Sigmoid colon (tissue), 7 donors: ENCODE results near the gene CRB2. TPM values are rescaled to one million over a fixed set of nuclear protein-coding genes. Genes with fewer than 3 reads are reported as not detected.

Source experiments
- DNase-seq: peaks from one replicate; pipeline ENCODE4 v3.0.0-alpha.2; 2019
- H3K27ac ChIP-seq, 4 donors: fragments of 200-600 bp; sonication (generic); one replicate each; pipeline ENCODE4 v1.5.1; 2016 to 2019; ENCODE audit warnings: mild to moderate bottlenecking in 1 of 4
- H3K27me3 ChIP-seq, 3 donors: fragments of 200-600 bp; sonication (generic); one replicate each; pipeline ENCODE4 v1.5.1; 2019; ENCODE audit warnings: mild to moderate bottlenecking in 1 of 3
- H3K36me3 ChIP-seq, 4 donors: fragments of 200-600 bp; sonication (generic); one replicate each; pipeline ENCODE4 v1.5.1; 2016 to 2019
- H3K4me1 ChIP-seq, 4 donors: fragments of 200-600 bp; sonication (generic); one replicate each; pipeline ENCODE4 v1.5.1; 2017 to 2019
- H3K4me3 ChIP-seq, 4 donors: fragments of 200-600 bp; sonication (generic); one replicate each; pipeline ENCODE4 v1.5.1; 2017 to 2019; ENCODE audit warnings: mild to moderate bottlenecking in 2 of 4, moderate library complexity in 1 of 4
- H3K9me3 ChIP-seq, 4 donors: fragments of 200-600 bp in 3 of 4; sonication (generic) in 3 of 4; one replicate each; pipeline versions ENCODE4 v1.5.1 to v1.6.1; 2013 to 2019
- EP300 ChIP-seq, 4 donors: sonication (generic); formaldehyde crosslinking; IDR thresholded peaks; one replicate each; pipeline ENCODE4 v1.6.1; 2017; ENCODE audit warnings: antibody characterized with exemption in 4 of 4
- POLR2A ChIP-seq, 2 donors: fragments of 450-650 bp; IDR thresholded peaks; one replicate each; pipeline ENCODE4 v1.6.1; 2016; ENCODE audit warnings: antibody characterized with exemption in 2 of 2, mild to moderate bottlenecking in 2 of 2, moderate library complexity in 2 of 2
- POLR2AphosphoS5 ChIP-seq, 4 donors: sonication (generic); formaldehyde crosslinking; IDR thresholded peaks; one replicate each; pipeline ENCODE4 v1.6.1; 2017; ENCODE audit warnings: antibody characterized with exemption in 4 of 4
- WGBS, 2 donors: extraction: QIAGEN DNeasy Blood & Tissue Kit; methylation state at CpG; one replicate each; pipeline ENCODE4 v1.1.7; 2013; 5-methylcytosine and 5-hydroxymethylcytosine counted together
- intact Hi-C: fragments of 100-400 bp; cut with DNase I; formaldehyde crosslinking; loops from one replicate; pipeline ENCODE4 v1.15.1; 2023
- polyA plus RNA-seq, 3 donors: library from polyadenylated mRNA; stranded (reverse); fragments of 200-250 nt; gene quantifications; one replicate each; pipeline ENCODE4 v1.2.3, GENCODE V29; 2013
- total RNA-seq, 4 donors: library from RNA; depleted of rRNA; stranded (reverse); fragments of >200 nt; gene quantifications; one replicate each; pipeline ENCODE4 v1.1.0, GENCODE V29; 2016
- TF ChIP-seq, protein P1 (sequence below), 4 experiments: fragments of 450-650 bp in 3 of 4; fragments of 200-600 bp in 1 of 4; IDR thresholded peaks; one replicate each; pipeline ENCODE4 v1.5.1; 2016 to 2019; ENCODE audit warnings: antibody characterized with exemption in 4 of 4, mild to moderate bottlenecking in 3 of 4, moderate library complexity in 2 of 4
- donor health status: healthy with polysubstance abuse.
- donor health status: Bipolar disorder and iron deficiency.
- donor health status: healthy.

Gene CRB2
- total and polyA plus RNA-seq, 7 donors = 0.14 to 0.79 (median 0.40) TPM; not detected in 3

- DNase-seq = no peak
- WGBS, 2 donors = 83 to 84% methylated on average over 11 of the region's 11 CpGs
- H3K27me3 ChIP-seq = peaks cover 0 to 2% (median 0%) of the 10 kb centered on the region in 3 donors
- no peak overlapping the region for H3K27ac ChIP-seq
- peaks cover 0 to 26% (median 13%) of the 10 kb centered on the region in 4 donors for H3K4me1 ChIP-seq
- TF ChIP-seq, protein P1, sequence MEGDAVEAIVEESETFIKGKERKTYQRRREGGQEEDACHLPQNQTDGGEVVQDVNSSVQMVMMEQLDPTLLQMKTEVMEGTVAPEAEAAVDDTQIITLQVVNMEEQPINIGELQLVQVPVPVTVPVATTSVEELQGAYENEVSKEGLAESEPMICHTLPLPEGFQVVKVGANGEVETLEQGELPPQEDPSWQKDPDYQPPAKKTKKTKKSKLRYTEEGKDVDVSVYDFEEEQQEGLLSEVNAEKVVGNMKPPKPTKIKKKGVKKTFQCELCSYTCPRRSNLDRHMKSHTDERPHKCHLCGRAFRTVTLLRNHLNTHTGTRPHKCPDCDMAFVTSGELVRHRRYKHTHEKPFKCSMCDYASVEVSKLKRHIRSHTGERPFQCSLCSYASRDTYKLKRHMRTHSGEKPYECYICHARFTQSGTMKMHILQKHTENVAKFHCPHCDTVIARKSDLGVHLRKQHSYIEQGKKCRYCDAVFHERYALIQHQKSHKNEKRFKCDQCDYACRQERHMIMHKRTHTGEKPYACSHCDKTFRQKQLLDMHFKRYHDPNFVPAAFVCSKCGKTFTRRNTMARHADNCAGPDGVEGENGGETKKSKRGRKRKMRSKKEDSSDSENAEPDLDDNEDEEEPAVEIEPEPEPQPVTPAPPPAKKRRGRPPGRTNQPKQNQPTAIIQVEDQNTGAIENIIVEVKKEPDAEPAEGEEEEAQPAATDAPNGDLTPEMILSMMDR (IDR thresholded peaks at IDR 0.05) = no peak
- TF ChIP-seq POLR2AphosphoS5 (IDR thresholded peaks at IDR 0.05) = no peak
- no peak for TF ChIP-seq EP300 (IDR thresholded peaks at IDR 0.05)
- TF ChIP-seq POLR2A (IDR thresholded peaks at IDR 0.05) = no peak
- no peaks in the 10 kb centered on the region for H3K9me3 ChIP-seq
- H3K4me3 ChIP-seq = no peak overlapping the region
- intact Hi-C loops = no loop called here
- no peaks in the 10 kb centered on the region for H3K36me3 ChIP-seq
Observed at GRCh38 chr9:123361731-123362510, 5.9 kb downstream of the CRB2 start.

DNA sequence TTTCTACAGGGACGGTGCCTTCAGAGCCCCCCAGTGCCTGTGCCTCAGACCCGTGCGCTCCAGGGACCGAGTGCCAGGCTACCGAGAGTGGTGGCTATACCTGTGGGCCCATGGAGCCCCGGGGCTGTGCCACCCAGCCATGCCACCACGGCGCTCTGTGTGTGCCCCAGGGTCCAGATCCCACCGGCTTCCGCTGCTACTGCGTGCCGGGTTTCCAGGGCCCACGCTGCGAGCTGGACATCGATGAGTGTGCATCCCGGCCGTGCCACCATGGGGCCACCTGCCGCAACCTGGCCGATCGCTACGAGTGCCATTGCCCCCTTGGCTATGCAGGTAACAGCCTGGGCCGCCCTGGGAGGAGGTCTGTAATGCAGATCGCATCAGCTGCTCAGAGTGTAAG, 6.9 kb downstream of the CRB2 start:
- Histone ChIP-seq H3K36me3 (no peaks in the 10 kb centered on the region), H3K27ac (no peak overlapping the region), H3K9me3 (no peaks in the 10 kb centered on the region), H3K4me1 (peaks cover 0 to 26% (median 14%) of the 10 kb centered on the region in 4 donors), H3K27me3 (no peaks in the 10 kb centered on the region), H3K4me3 (no peak overlapping the region)
- intact Hi-C loops = no loop called here
- no peak for DNase-seq
- no peak for TF ChIP-seq POLR2AphosphoS5 (IDR thresholded peaks at IDR 0.05)
- TF ChIP-seq, protein P1 (IDR thresholded peaks at IDR 0.05) = no peak
- TF ChIP-seq EP300 (IDR thresholded peaks at IDR 0.05) = no peak
- no peak for TF ChIP-seq POLR2A (IDR thresholded peaks at IDR 0.05)
- 94 to 95% methylated on average over 23 of the region's 23 CpGs for WGBS, 2 donors

- TF ChIP-seq POLR2AphosphoS5 (IDR thresholded peaks at IDR 0.05) = no peak
- TF ChIP-seq EP300 (IDR thresholded peaks at IDR 0.05) = no peak
- no peak for TF ChIP-seq POLR2A (IDR thresholded peaks at IDR 0.05)
- TF ChIP-seq, protein P1 (IDR thresholded peaks at IDR 0.05) = no peak
Observed at GRCh38 chr9:123364241-123364824, 8.3 kb downstream of the CRB2 start.

GRCh38 chr9:123365287-123365880, 9.4 kb downstream of the CRB2 start:
- H3K4me3 ChIP-seq = no peak overlapping the region
- TF ChIP-seq, protein P1 (IDR thresholded peaks at IDR 0.05) = no peak
- TF ChIP-seq POLR2A (IDR thresholded peaks at IDR 0.05) (no peak), POLR2AphosphoS5 (IDR thresholded peaks at IDR 0.05) (no peak), EP300 (IDR thresholded peaks at IDR 0.05) (no peak)
- peaks cover 0 to 29% (median 12%) of the 10 kb centered on the region in 4 donors for H3K4me1 ChIP-seq
- no peaks in the 10 kb centered on the region for H3K36me3 ChIP-seq
- H3K27me3 ChIP-seq = peaks cover 0 to 15% (median 5%) of the 10 kb centered on the region in 3 donors
- intact Hi-C loops = no loop called here
- 68 to 83% methylated on average over 12 of the region's 12 CpGs for WGBS, 2 donors
- no peak overlapping the region for H3K27ac ChIP-seq
- H3K9me3 ChIP-seq = no peaks in the 10 kb centered on the region
- no peak for DNase-seq

More at GRCh38 chr9:123364241-123364824, 8.3 kb downstream of the CRB2 start:
- no peak for DNase-seq
- no peaks in the 10 kb centered on the region for H3K36me3 ChIP-seq
- intact Hi-C loops = no loop called here
- H3K4me3 ChIP-seq = no peak overlapping the region
- H3K9me3 ChIP-seq = no peaks in the 10 kb centered on the region
- peaks cover 0 to 12% (median 5%) of the 10 kb centered on the region in 3 donors for H3K27me3 ChIP-seq
- peaks cover 0 to 33% (median 14%) of the 10 kb centered on the region in 4 donors for H3K4me1 ChIP-seq
- 76 to 82% methylated on average over 11 of the region's 11 CpGs for WGBS, 2 donors
- no peak overlapping the region for H3K27ac ChIP-seq
